Measurements from ENCODE around the gene PSMB7. TPM values are rescaled to one million over a fixed set of nuclear protein-coding genes. Genes with fewer than 3 reads are reported as not detected.

The PSMB7 gene
- 225 TPM for polyA plus RNA-seq (2013, experiment 1 of 2)
- 205 TPM for polyA plus RNA-seq (2013, experiment 2 of 2)

DNA sequence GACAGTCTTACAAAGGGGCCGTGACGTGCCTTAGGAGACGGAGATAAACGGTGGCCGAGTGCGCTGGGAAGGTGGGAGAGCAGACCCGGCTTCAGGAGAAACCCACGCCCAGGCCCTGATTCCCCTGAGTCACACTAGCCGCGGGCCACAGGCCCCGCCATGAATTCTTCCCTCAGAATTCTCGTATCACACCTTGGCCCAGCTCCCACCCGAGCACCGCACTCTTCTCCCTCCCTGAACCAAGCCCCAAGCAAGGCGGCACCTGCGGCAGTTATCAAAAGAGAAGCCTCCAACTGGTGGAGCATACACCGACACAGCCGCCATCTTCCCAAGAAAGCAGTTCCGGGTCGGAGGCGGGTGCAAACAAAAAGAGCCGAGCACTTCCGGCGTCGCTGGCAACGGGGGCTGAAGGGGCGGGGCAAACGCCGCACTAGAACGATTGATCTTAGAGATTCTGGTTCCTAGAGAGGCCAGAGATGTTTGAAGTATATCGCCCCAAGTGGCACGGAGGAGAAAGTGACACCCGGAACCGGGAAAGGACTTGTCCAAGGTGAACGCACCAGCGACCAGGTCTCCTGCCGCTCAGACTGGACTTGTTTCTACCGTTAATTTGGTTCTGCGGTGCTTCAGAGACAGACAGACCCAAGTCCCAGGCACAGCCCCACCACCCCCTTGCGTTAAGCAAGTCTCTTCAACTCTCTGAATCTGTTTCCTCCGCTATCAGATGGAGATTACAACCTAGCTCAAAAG is at the start of gene PSMB7:
PSMB7 (minus strand) TSS at position 341 of the 750 bp plus-strand sequence; CDS start at position 324, 17 bp downstream.
- H3K4me1 ChIP-seq (ENCODE audit: insufficient read depth, low read length), result peaks cover 7% of the 10 kb centered on the region
- H3K4me3 ChIP-seq (ENCODE audit: low read length), result peak within 1 kb of the TSS; percentile 99
- 6% methylated on average over 41 of the region's 41 CpGs for WGBS
- no peaks in the 10 kb centered on the region for H3K27me3 ChIP-seq (ENCODE audit: insufficient read depth, low read length)
- peaks cover 40% of the 10 kb centered on the region for H3K36me3 ChIP-seq (ENCODE audit: insufficient read depth, low read length)
- H3K9ac ChIP-seq (ENCODE audit: low read depth, low read length), result peak within 1 kb of the TSS; percentile 97
- peak within 1 kb of the TSS; percentile 74 for H3K27ac ChIP-seq (ENCODE audit: low read depth, low read length)
- H3K9me3 ChIP-seq (ENCODE audit: insufficient read depth, low read depth, low read length), result no peaks in the 10 kb centered on the region

DNA sequence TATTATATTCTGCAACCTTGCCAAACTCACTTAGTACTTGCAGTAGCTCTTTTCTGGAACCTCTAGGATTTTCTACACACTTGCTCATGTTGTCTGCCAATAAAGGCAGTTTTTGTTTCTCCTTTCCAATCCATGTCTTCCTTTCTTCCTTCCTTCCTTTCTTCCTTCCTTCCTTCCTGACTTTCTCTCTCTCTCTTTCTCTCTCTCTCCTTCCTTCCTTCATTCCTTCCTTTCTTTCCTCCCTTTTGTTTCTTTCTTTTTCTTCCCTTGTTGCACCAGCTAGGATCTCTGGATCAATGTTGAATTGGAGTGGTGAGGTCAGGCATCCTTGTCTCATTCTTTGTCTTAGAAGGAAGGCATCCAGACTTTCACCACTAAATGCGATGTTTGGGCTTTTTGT is 47.5 kb upstream of the PSMB7 start:
- Histone ChIP-seq H3K4me1 (ENCODE audit: insufficient read depth, low read length) (no peaks in the 10 kb centered on the region), H3K9ac (ENCODE audit: low read depth, low read length) (no peak overlapping the region), H3K9me3 (ENCODE audit: insufficient read depth, low read depth, low read length) (no peaks in the 10 kb centered on the region), H3K27ac (ENCODE audit: low read depth, low read length) (no peak overlapping the region), H3K27me3 (ENCODE audit: insufficient read depth, low read length) (no peaks in the 10 kb centered on the region; the same call in 1 of the 2 replicates), H3K4me3 (ENCODE audit: low read length) (no peak overlapping the region), H3K36me3 (ENCODE audit: insufficient read depth, low read length) (no peaks in the 10 kb centered on the region)
- WGBS, result 100% methylated on average over 1 of the region's 1 CpG

DNA sequence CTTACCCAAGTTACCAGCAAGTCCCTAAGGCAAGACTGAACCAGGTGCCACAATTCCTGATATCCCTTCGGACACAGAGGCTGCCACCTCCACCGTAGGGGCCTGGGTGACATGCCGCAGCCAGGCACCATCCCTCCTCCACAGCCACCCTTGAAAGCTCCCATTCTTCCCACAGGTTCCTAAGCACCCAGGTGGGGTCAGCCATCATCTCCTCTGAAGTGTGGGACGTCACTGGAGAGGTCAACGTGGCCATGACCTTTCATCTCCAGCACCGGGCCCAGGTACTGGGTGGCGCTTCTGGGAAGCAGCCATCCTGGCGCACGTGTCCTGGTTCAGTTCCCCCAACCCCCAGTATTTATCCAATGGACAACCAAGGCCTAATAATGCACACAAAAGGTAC is 43.2 kb upstream of the PSMB7 start:
- 93% methylated on average over 9 of the region's 9 CpGs for WGBS
- H3K4me1 ChIP-seq (ENCODE audit: insufficient read depth, low read length), result no peaks in the 10 kb centered on the region
- H3K4me3 ChIP-seq (ENCODE audit: low read length), result no peak overlapping the region

DNA sequence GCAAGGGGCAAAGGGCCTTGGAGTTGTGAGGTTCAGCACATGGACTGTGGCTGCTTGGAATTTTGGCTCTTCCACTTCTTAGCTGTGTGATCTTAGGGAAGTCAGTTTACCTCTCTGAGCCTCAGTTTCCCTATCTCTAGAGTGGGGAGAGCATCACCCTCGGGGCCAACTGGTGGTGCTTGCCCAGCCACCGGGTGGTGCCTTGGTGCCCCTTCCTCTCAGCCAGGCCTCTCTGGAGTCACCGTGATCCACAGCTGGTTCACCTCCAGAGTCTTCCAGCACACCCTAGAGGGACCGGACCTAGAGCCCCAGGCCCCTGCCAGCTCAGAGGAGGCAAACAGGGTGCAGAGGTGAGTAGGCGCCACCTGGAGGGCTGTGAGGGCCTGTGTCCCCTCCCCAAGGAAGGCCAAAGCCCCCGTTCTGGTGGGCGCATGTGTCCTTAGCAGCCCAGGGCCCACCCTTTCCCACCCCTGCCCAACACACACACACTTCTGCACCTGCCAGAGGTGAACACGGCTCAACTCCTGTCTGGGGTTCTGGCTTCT is 42.7 kb upstream of the PSMB7 start:
- H3K4me1 ChIP-seq (ENCODE audit: insufficient read depth, low read length), result no peaks in the 10 kb centered on the region
- H3K27me3 ChIP-seq (ENCODE audit: insufficient read depth, low read length), result peaks cover 11% of the 10 kb centered on the region
- H3K36me3 ChIP-seq (ENCODE audit: insufficient read depth, low read length), result no peaks in the 10 kb centered on the region
- no peak overlapping the region for H3K4me3 ChIP-seq (ENCODE audit: low read length)
- H3K9me3 ChIP-seq (ENCODE audit: insufficient read depth, low read depth, low read length), result no peaks in the 10 kb centered on the region
- 83% methylated on average over 8 of the region's 8 CpGs for WGBS
- no peak overlapping the region for H3K9ac ChIP-seq (ENCODE audit: low read depth, low read length)
- no peak overlapping the region for H3K27ac ChIP-seq (ENCODE audit: low read depth, low read length)

More for the DNA sequence above, 43.2 kb upstream of the PSMB7 start:
- peaks cover 7% of the 10 kb centered on the region for H3K27me3 ChIP-seq (ENCODE audit: insufficient read depth, low read length)
- no peaks in the 10 kb centered on the region for H3K9me3 ChIP-seq (ENCODE audit: insufficient read depth, low read depth, low read length)
- no peak overlapping the region for H3K9ac ChIP-seq (ENCODE audit: low read depth, low read length)
- H3K36me3 ChIP-seq (ENCODE audit: insufficient read depth, low read length), result no peaks in the 10 kb centered on the region
- H3K27ac ChIP-seq (ENCODE audit: low read depth, low read length), result no peak overlapping the region

DNA sequence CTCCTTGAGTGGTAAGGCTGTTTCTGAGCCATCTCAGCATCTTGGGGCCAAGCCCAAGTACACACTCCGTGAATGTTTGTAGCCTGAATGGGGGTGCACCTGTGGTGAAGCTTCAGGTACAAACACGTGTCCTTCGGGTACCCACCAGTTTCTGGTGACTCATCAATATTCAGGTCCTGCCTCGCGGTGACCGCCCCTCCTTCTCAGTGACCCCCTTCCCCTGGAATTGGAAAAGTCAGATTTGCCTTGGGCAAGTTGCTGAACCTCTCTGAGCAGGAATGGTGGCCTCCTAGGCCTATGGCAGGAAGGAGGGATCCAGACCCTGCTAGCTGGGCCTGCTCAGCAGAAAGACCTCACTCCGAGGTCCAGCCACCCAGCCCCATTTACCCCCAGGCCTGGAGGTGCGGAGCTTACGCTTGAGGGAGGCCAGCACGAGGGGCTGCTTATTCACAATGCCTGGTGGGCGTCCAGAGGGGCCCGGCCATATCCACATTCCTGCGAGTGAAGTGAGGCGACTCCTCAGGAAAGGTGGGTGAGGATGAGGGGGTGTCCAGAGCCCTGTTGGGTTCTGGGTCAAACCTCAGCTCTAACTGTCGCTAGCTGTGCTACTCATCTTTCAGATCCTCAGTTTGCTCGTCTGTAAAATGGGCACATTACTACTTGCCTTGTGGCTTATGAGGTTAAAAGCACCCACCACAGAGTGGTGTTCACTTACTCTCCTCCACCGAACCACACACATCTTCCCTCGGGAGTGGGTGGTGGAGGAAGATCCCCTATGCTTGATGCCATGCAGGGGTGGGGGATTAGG is 42.0 kb upstream of the PSMB7 start:
- H3K9ac ChIP-seq (ENCODE audit: low read depth, low read length), result no peak overlapping the region
- H3K9me3 ChIP-seq (ENCODE audit: insufficient read depth, low read depth, low read length), result no peaks in the 10 kb centered on the region
- no peak overlapping the region for H3K27ac ChIP-seq (ENCODE audit: low read depth, low read length)
- no peaks in the 10 kb centered on the region for H3K4me1 ChIP-seq (ENCODE audit: insufficient read depth, low read length)
- no peaks in the 10 kb centered on the region for H3K36me3 ChIP-seq (ENCODE audit: insufficient read depth, low read length)
- no peak overlapping the region for H3K4me3 ChIP-seq (ENCODE audit: low read length)
- peaks cover 18% of the 10 kb centered on the region for H3K27me3 ChIP-seq (ENCODE audit: insufficient read depth, low read length)
- 89% methylated on average over 17 of the region's 18 CpGs for WGBS

DNA sequence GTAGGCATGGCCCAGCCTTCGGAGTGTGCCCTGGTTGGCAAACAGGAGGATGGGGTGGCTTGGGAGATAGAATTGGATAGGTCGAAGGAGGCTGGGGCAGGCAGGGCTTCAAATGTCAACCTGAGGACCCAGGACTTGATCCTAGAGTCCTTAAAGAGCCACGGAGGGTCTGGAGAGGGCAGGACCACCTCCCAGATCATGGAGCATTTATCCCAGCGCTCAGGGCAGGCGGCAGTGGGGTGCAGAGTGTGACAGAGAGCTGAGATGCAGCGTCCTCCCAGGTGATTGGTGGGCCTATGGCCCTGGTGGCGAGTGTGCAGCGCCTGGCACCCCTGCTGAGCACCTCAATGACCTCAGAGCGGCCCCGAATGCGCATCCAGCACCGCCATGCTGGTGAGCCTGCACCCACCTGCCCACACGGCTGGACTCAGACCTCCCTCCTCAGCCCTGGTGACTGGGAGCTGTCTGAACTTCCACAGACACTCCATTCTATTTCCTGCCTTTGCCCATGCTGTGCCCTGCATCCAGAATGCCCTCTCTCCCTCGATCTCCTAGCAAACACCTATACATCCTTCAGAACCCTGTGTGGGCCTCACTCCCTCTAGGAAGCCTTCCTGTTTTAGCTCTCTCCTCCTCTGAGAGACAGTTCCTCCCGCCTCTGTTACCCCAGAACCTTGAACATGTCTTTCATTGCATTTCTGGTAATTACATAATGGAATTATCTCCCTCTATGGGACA is 41.3 kb upstream of the PSMB7 start:
- H3K27me3 ChIP-seq (ENCODE audit: insufficient read depth, low read length), result peaks cover 25% of the 10 kb centered on the region
- H3K4me3 ChIP-seq (ENCODE audit: low read length), result no peak overlapping the region
- 0 out of 2 replicates have a peak, but pooled peaks cover under 1% of the 10 kb centered on the region for H3K4me1 ChIP-seq (ENCODE audit: insufficient read depth, low read length)
- no peak overlapping the region for H3K27ac ChIP-seq (ENCODE audit: low read depth, low read length)
- H3K9ac ChIP-seq (ENCODE audit: low read depth, low read length), result no peak overlapping the region
- H3K9me3 ChIP-seq (ENCODE audit: insufficient read depth, low read depth, low read length), result no peaks in the 10 kb centered on the region
- WGBS, result 59% methylated on average over 15 of the region's 15 CpGs
- no peaks in the 10 kb centered on the region for H3K36me3 ChIP-seq (ENCODE audit: insufficient read depth, low read length)

DNA sequence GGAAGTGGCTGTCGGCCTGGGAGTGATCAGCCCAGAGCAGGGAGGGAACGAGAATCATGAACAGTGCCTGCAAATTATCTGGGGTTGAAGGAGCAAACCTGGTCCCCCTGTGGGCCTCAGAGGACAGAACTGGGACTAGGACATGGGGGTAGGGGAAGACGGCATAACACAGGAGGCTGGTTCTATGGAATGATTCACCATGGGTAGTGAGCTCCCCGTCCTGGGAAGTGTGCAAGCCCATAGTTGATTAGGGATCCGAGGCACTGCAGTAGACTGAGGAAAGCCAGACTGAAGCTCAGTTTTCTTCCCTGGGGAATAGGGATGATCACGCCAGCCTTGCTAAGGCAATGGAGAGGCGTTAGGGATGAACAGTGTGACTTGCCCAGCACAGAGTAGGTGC is 40.6 kb upstream of the PSMB7 start:
- 81% methylated on average over 7 of the region's 7 CpGs for WGBS

DNA sequence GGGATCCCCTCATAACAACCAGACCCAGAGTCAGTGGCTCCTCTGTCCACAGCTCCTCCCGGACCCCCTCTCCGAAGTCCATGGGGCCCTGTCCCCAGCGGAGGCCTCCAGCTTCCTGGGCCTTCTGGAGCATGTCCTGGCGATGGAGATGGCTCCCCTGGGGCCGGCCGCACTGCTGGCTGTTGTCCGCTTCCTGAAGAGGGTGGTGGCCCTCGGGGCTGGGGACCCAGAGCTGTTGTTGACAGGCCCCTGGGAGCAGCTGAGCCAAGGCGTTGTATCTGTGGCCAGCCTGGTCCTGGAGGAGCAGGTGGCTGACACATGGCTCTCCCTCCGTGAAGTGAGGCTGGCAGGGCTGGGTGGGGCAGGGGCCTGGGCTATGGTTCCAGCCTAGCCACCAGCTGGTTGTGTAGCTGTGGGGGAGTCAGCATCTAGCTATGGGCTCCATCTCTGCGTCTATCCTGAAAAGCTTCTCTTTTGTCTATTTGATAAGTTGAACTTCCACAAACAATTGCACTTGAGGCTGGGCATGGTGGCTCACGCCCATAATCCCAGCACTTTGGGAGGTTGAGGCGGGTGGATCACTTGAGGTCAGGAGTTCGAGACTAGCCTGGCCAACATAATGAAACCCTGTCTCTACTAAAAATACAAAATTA is 39.7 kb upstream of the PSMB7 start:
- no peak overlapping the region for H3K4me3 ChIP-seq (ENCODE audit: low read length)
- no peaks in the 10 kb centered on the region for H3K36me3 ChIP-seq (ENCODE audit: insufficient read depth, low read length)
- H3K27me3 ChIP-seq (ENCODE audit: insufficient read depth, low read length), result peaks cover 37% of the 10 kb centered on the region
- H3K27ac ChIP-seq (ENCODE audit: low read depth, low read length), result no peak overlapping the region
- no peak overlapping the region for H3K9ac ChIP-seq (ENCODE audit: low read depth, low read length)
- no peaks in the 10 kb centered on the region for H3K9me3 ChIP-seq (ENCODE audit: insufficient read depth, low read depth, low read length)
- H3K4me1 ChIP-seq (ENCODE audit: insufficient read depth, low read length), result peaks cover 4% of the 10 kb centered on the region; the same call in 1 of the 2 replicates
- 89% methylated on average over 14 of the region's 14 CpGs for WGBS

More for the DNA sequence above, 40.6 kb upstream of the PSMB7 start:
- H3K36me3 ChIP-seq (ENCODE audit: insufficient read depth, low read length), result no peaks in the 10 kb centered on the region
- H3K27ac ChIP-seq (ENCODE audit: low read depth, low read length), result no peak overlapping the region
- peaks cover 4% of the 10 kb centered on the region; the same call in 1 of the 2 replicates for H3K4me1 ChIP-seq (ENCODE audit: insufficient read depth, low read length)
- peaks cover 32% of the 10 kb centered on the region for H3K27me3 ChIP-seq (ENCODE audit: insufficient read depth, low read length)
- no peak overlapping the region for H3K9ac ChIP-seq (ENCODE audit: low read depth, low read length)
- no peak overlapping the region for H3K4me3 ChIP-seq (ENCODE audit: low read length)
- no peaks in the 10 kb centered on the region for H3K9me3 ChIP-seq (ENCODE audit: insufficient read depth, low read depth, low read length)

DNA sequence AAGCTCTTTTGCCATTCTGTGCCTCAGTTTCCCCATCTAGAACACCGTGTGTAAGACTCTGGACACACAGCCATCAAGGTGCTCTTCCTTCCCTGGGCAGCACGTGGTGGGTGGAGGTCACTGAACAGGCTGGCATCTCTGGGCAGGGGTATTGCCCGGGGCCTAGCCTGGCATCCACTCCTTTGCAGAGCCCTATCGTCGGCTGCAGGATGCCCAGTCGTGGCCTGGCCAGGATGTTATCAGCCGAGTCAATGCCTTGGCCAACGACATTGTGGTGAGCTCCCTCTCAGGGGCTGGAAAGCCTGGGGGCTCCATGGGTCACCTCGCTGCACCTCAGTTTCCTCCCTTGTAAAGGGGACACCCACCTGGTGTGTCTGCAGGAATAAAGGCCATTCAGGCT is 39.1 kb upstream of the PSMB7 start:
- Histone ChIP-seq H3K36me3 (ENCODE audit: insufficient read depth, low read length) (no peaks in the 10 kb centered on the region), H3K4me1 (ENCODE audit: insufficient read depth, low read length) (peaks cover 4% of the 10 kb centered on the region; the same call in 1 of the 2 replicates), H3K27me3 (ENCODE audit: insufficient read depth, low read length) (peaks cover 37% of the 10 kb centered on the region), H3K27ac (ENCODE audit: low read depth, low read length) (no peak overlapping the region), H3K9me3 (ENCODE audit: insufficient read depth, low read depth, low read length) (no peaks in the 10 kb centered on the region), H3K9ac (ENCODE audit: low read depth, low read length) (no peak overlapping the region), H3K4me3 (ENCODE audit: low read length) (no peak overlapping the region)
- WGBS, result 92% methylated on average over 9 of the region's 9 CpGs

DNA sequence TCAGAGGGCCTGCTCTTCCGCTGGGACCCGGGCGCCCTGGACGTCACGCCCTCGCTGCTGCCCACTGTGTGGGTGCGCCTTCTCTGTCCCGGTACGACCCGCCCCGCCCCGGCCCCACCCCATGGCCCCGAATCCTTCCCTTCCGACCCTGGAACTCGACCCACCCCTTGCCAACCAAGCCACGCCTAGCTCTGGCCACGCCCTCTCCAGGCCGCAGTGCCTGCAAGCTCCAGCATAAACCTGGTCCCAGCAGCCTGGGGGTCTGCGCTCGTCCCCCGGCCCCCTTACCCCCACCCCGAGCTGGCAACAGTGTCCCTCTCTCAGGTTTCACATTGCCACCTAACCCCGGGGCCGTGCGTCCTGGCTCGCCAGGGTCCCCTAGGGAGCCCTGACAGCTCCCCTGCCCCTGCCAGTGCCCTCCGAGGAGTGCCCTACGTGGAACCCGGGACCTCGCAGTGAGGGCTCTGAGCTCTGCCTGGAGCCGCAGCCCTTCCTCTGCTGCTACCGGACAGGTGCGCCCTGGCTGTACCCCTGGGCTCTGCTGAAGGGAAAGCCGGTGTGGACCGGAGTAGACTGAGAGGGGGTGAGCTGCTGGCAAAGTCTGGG is 38.4 kb upstream of the PSMB7 start:
- Histone ChIP-seq H3K27me3 (ENCODE audit: insufficient read depth, low read length) (peaks cover 37% of the 10 kb centered on the region), H3K9ac (ENCODE audit: low read depth, low read length) (no peak overlapping the region; the same call in 1 of the 2 replicates), H3K27ac (ENCODE audit: low read depth, low read length) (no peak overlapping the region), H3K4me3 (ENCODE audit: low read length) (peak overlapping the region; percentile 45), H3K36me3 (ENCODE audit: insufficient read depth, low read length) (no peaks in the 10 kb centered on the region), H3K4me1 (ENCODE audit: insufficient read depth, low read length) (peaks cover 4% of the 10 kb centered on the region; the same call in 1 of the 2 replicates), H3K9me3 (ENCODE audit: insufficient read depth, low read depth, low read length) (no peaks in the 10 kb centered on the region)
- 33% methylated on average over 33 of the region's 35 CpGs for WGBS
